ENCODE measurements around the gene GYG1.

Gene GYG1

GRCh38 chr3:149044339-149045083, 53.2 kb downstream of the GYG1 start:
- TF ChIP-seq, protein P1, sequence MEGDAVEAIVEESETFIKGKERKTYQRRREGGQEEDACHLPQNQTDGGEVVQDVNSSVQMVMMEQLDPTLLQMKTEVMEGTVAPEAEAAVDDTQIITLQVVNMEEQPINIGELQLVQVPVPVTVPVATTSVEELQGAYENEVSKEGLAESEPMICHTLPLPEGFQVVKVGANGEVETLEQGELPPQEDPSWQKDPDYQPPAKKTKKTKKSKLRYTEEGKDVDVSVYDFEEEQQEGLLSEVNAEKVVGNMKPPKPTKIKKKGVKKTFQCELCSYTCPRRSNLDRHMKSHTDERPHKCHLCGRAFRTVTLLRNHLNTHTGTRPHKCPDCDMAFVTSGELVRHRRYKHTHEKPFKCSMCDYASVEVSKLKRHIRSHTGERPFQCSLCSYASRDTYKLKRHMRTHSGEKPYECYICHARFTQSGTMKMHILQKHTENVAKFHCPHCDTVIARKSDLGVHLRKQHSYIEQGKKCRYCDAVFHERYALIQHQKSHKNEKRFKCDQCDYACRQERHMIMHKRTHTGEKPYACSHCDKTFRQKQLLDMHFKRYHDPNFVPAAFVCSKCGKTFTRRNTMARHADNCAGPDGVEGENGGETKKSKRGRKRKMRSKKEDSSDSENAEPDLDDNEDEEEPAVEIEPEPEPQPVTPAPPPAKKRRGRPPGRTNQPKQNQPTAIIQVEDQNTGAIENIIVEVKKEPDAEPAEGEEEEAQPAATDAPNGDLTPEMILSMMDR (conservative IDR thresholded peaks at IDR 0.05; ENCODE audit: low read depth, low read length): no peak
- no peak overlapping the region for H3K4me2 ChIP-seq
- H2AFZ ChIP-seq (ENCODE audit: low read depth): no peak overlapping the region
- no peak overlapping the region for H3K27ac ChIP-seq
- no peaks in the 10 kb centered on the region for H4K20me1 ChIP-seq (ENCODE audit: insufficient read depth)
- H3K9ac ChIP-seq: no peak overlapping the region
- no peaks in the 10 kb centered on the region for H3K79me2 ChIP-seq (ENCODE audit: insufficient read depth, low read depth)
- H3K27me3 ChIP-seq (ENCODE audit: insufficient read depth, low read depth): no peaks in the 10 kb centered on the region
- H3K4me3 ChIP-seq (IDR thresholded peaks at IDR 0.05; ENCODE audit: insufficient read depth, low read depth, low read length): no peak overlapping the region
- H3K36me3 ChIP-seq (ENCODE audit: insufficient read depth): no peaks in the 10 kb centered on the region
- H3K4me1 ChIP-seq (ENCODE audit: low read depth, poor library complexity, severe bottlenecking): peaks cover 28% of the 10 kb centered on the region

GRCh38 chr3:149055575-149055974, 64.2 kb downstream of the GYG1 start:
- Histone ChIP-seq H3K4me3 (IDR thresholded peaks at IDR 0.05; ENCODE audit: insufficient read depth, low read depth, low read length) (no peak overlapping the region), H3K36me3 (ENCODE audit: insufficient read depth) (no peaks in the 10 kb centered on the region), H3K79me2 (ENCODE audit: insufficient read depth, low read depth) (no peaks in the 10 kb centered on the region), H3K9ac (no peak overlapping the region), H4K20me1 (ENCODE audit: insufficient read depth) (no peaks in the 10 kb centered on the region), H3K27me3 (ENCODE audit: insufficient read depth, low read depth) (no peaks in the 10 kb centered on the region), H3K4me1 (ENCODE audit: low read depth, poor library complexity, severe bottlenecking) (peaks cover 41% of the 10 kb centered on the region), H3K4me2 (no peak overlapping the region), H3K27ac (no peak overlapping the region), H2AFZ (ENCODE audit: low read depth) (no peak overlapping the region)
- TF ChIP-seq, protein P1 (conservative IDR thresholded peaks at IDR 0.05; ENCODE audit: low read depth, low read length): no peak

- H3K4me2 ChIP-seq: peak overlapping the region; percentile 92
- H4K20me1 ChIP-seq (ENCODE audit: insufficient read depth): no peaks in the 10 kb centered on the region
- no peak overlapping the region for H2AFZ ChIP-seq (ENCODE audit: low read depth)
- H3K9ac ChIP-seq: no peak overlapping the region; the same call in 1 of the 2 replicates
- H3K27me3 ChIP-seq (ENCODE audit: insufficient read depth, low read depth): no peaks in the 10 kb centered on the region
- H3K4me1 ChIP-seq (ENCODE audit: low read depth, poor library complexity, severe bottlenecking): peaks cover 60% of the 10 kb centered on the region
- TF ChIP-seq, protein P1 (conservative IDR thresholded peaks at IDR 0.05; ENCODE audit: low read depth, low read length): no peak
- no peaks in the 10 kb centered on the region for H3K36me3 ChIP-seq (ENCODE audit: insufficient read depth)
- peak overlapping the region; percentile 58 for H3K27ac ChIP-seq
- no peak overlapping the region for H3K4me3 ChIP-seq (IDR thresholded peaks at IDR 0.05; ENCODE audit: insufficient read depth, low read depth, low read length)
- no peaks in the 10 kb centered on the region for H3K79me2 ChIP-seq (ENCODE audit: insufficient read depth, low read depth)
Measured at GRCh38 chr3:149058198-149058597, 66.9 kb downstream of the GYG1 start.

DNA sequence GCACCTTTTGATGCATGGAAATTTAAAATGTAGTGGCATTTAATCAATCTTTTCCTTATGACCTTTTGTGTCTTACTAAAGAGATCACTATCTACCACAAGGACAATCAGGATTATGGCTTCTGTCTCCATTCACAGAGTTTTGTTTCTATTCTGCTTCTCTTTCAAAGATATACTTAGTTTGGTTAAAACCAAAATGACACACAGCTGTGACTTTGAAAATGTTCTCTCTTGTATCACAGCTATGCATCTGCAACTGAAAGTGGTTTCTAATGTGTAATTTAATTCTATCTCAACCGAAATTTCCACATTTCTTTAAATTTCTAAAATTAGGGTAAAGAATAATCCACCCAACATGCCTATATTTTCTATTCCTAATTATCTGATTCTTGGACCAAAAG, 67.3 kb downstream of the GYG1 start:
- no peaks in the 10 kb centered on the region for H3K27me3 ChIP-seq (ENCODE audit: insufficient read depth, low read depth)
- H3K36me3 ChIP-seq (ENCODE audit: insufficient read depth): no peaks in the 10 kb centered on the region
- no peak overlapping the region for H3K4me3 ChIP-seq (IDR thresholded peaks at IDR 0.05; ENCODE audit: insufficient read depth, low read depth, low read length)
- H3K9ac ChIP-seq: no peak overlapping the region; the same call in 1 of the 2 replicates
- peak overlapping the region; percentile 92 for H3K4me2 ChIP-seq
- TF ChIP-seq, protein P1 (conservative IDR thresholded peaks at IDR 0.05; ENCODE audit: low read depth, low read length): no peak
- H3K79me2 ChIP-seq (ENCODE audit: insufficient read depth, low read depth): no peaks in the 10 kb centered on the region
- no peaks in the 10 kb centered on the region for H4K20me1 ChIP-seq (ENCODE audit: insufficient read depth)
- no peak overlapping the region for H2AFZ ChIP-seq (ENCODE audit: low read depth)
- H3K4me1 ChIP-seq (ENCODE audit: low read depth, poor library complexity, severe bottlenecking): peaks cover 64% of the 10 kb centered on the region
- peak overlapping the region; percentile 58 for H3K27ac ChIP-seq

All from KMS-11 (cell line).